ENCODE data around the gene FLG2. TPM values are rescaled to one million over a fixed set of nuclear protein-coding genes. Genes with fewer than 3 reads are reported as not detected.
A peak's percentile ranks its signal among the peaks of the same experiment; 100 is the strongest.

Gene FLG2
- total RNA-seq (not detected), polyA plus RNA-seq (not detected)

DNA sequence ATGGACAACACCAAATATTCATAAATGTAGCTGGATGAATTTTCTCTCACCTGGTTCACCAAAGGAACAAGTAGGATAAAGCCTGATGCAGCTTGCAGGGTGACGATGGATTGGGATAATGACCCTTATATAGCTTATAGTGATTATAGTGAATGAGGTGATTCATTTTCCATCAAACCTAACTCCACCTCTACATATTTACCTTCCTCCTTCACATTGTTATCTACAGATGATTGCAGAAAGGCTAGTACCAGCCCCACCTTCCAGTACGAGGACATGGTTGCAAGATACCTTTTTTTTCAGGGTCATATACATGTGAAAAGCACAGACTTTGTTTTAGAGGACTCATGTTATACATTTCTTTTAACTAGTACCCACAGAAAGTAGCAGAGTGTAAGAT, at the start of gene FLG2:
TSS of gene FLG2 (minus strand) at position 101 of the 400 bp plus-strand sequence. CDS start 1,122 bp downstream, outside the sequence.
- Mint-ChIP-seq H3K9me3 (peaks cover 0 to 1% (median 0%) of the 10 kb centered on the region in 5 donors), H3K36me3 (peaks cover 0 to 12% (median 2%) of the 10 kb centered on the region in 3 donors), H3K27ac (no peak within 1 kb of the TSS), H3K4me3 (no peak within 1 kb of the TSS), H3K4me1 (no peaks in the 10 kb centered on the region), H3K27me3 (peaks cover 10 to 11% of the 10 kb centered on the region in 2 donors)
- no peak for DNase-seq
- Histone ChIP-seq H3K4me1 (ENCODE audit: insufficient read depth, low read length) (no peaks in the 10 kb centered on the region), H3K9me3 (ENCODE audit: low read length) (no peaks in the 10 kb centered on the region), H3K27me3 (ENCODE audit: insufficient read depth, low read length, poor library complexity, severe bottlenecking) (peaks cover 4% of the 10 kb centered on the region), H3K4me3 (ENCODE audit: low read length) (no peak within 1 kb of the TSS), H3K36me3 (ENCODE audit: insufficient read depth, low read length) (no peaks in the 10 kb centered on the region), H3K27ac (ENCODE audit: low read depth, low read length) (no peak within 1 kb of the TSS)
- CTCF ChIA-PET = interaction anchor here (1.0 kb wide), 1 partner anchor 12 kb away, joined by 3 read pairs; no protein-coding TSS in a partner anchor
- POLR2A ChIA-PET = no interaction called here

- H3K27me3 ChIP-seq (ENCODE audit: insufficient read depth, low read length, poor library complexity, severe bottlenecking) = no peaks in the 10 kb centered on the region
- H3K4me1 ChIP-seq (ENCODE audit: insufficient read depth, low read length) = no peaks in the 10 kb centered on the region
- CTCF ChIA-PET = interaction anchor here (1.2 kb wide), 1 partner anchor 10 kb away, joined by 3 read pairs; no protein-coding TSS in a partner anchor
- H3K36me3 Mint-ChIP-seq = no peaks in the 10 kb centered on the region
- POLR2A ChIA-PET = no interaction called here
- no peak overlapping the region for H3K4me3 ChIP-seq (ENCODE audit: low read length)
- no peaks in the 10 kb centered on the region for H3K9me3 ChIP-seq (ENCODE audit: low read length)
- H3K9me3 Mint-ChIP-seq = no peaks in the 10 kb centered on the region
- H3K27ac Mint-ChIP-seq = no peak overlapping the region
- peaks cover 18 to 41% of the 10 kb centered on the region in 2 donors for H3K27me3 Mint-ChIP-seq
- no peak for DNase-seq
- H3K4me3 Mint-ChIP-seq = no peak overlapping the region
- no peaks in the 10 kb centered on the region for H3K4me1 Mint-ChIP-seq
- no peaks in the 10 kb centered on the region for H3K36me3 ChIP-seq (ENCODE audit: insufficient read depth, low read length)
- no peak overlapping the region for H3K27ac ChIP-seq (ENCODE audit: low read depth, low read length)
These were observed 48.9 kb upstream of the FLG2 start for GRCh38 chr1:152408664-152409063.

DNA sequence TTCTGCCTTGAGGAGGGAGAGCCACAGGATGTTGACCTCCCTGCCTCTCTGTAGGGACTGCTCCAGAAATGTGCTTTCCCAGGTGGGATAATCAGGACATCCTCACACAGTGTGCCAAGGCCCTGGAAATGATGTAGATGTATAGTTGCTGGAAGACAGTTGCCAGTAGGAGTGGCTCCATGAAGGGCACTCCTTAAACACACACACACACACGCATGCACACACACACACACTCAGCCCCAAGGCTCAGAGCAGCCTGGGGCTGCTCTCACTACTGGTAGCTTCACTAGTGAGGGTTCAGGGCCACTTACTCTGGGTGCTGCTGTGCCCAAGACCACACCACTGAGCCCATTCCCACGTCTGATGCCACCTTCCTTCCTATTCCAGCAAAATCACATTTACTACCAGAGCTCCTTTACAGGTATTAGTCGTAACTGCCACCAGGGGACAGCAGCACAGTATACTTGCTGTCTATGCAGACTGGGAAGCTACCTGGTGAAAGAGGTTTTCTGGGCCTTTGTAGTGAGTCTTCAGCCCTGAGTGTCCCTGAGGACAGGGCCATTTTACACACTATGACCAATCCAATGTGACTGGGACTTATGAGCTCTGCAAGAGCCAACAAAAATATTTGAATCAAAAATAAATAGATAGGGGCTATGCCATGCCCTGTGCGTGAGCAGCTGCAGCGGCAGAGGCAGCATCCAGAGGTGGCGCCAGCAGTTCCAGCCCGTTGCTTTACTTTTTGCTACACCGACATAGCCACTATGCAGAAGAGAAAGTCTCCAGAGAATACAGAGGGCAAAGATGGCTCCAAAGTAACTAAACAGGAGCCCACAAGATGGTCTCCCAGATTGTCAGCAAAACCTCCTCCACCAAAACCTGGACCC, 39.2 kb upstream of the FLG2 start:
- CTCF ChIA-PET = interaction anchor here (1.1 to 2.4 kb wide), 5 partner anchors 9 to 60 kb away, joined by 3 to 20 read pairs (median 4); no protein-coding TSS in a partner anchor
- no peak overlapping the region for H3K4me3 Mint-ChIP-seq
- Histone ChIP-seq H3K9me3 (ENCODE audit: low read length) (no peaks in the 10 kb centered on the region), H3K36me3 (ENCODE audit: insufficient read depth, low read length) (no peaks in the 10 kb centered on the region), H3K4me3 (ENCODE audit: low read length) (no peak overlapping the region), H3K27me3 (ENCODE audit: insufficient read depth, low read length, poor library complexity, severe bottlenecking) (no peaks in the 10 kb centered on the region), H3K4me1 (ENCODE audit: insufficient read depth, low read length) (no peaks in the 10 kb centered on the region), H3K27ac (ENCODE audit: low read depth, low read length) (no peak overlapping the region)
- POLR2A ChIA-PET = no interaction called here
- DNase-seq = no peak
- peak overlapping the region in 1 of 8 donors; percentile 78 for H3K27ac Mint-ChIP-seq
- peaks cover 10 to 23% (median 13%) of the 10 kb centered on the region in 3 donors for H3K4me1 Mint-ChIP-seq
- peaks cover 0 to 2% (median 0%) of the 10 kb centered on the region in 5 donors for H3K9me3 Mint-ChIP-seq
- H3K27me3 Mint-ChIP-seq = peaks cover 15 to 16% of the 10 kb centered on the region in 2 donors
- H3K36me3 Mint-ChIP-seq = no peaks in the 10 kb centered on the region

- peaks cover 23 to 38% (median 27%) of the 10 kb centered on the region in 3 donors for H3K4me1 Mint-ChIP-seq
- no peak overlapping the region for H3K27ac ChIP-seq (ENCODE audit: low read depth, low read length)
- H3K9me3 Mint-ChIP-seq = peaks cover 0 to 2% (median 0%) of the 10 kb centered on the region in 5 donors
- H3K27me3 ChIP-seq (ENCODE audit: insufficient read depth, low read length, poor library complexity, severe bottlenecking) = no peaks in the 10 kb centered on the region
- peaks cover 13 to 16% of the 10 kb centered on the region in 2 donors for H3K27me3 Mint-ChIP-seq
- peaks cover 4% of the 10 kb centered on the region for H3K4me1 ChIP-seq (ENCODE audit: insufficient read depth, low read length)
- H3K9me3 ChIP-seq (ENCODE audit: low read length) = no peaks in the 10 kb centered on the region
- no peaks in the 10 kb centered on the region for H3K36me3 Mint-ChIP-seq
- H3K4me3 Mint-ChIP-seq = no peak overlapping the region
- no peak for DNase-seq
- no peak overlapping the region for H3K27ac Mint-ChIP-seq
- POLR2A ChIA-PET = no interaction called here
- H3K4me3 ChIP-seq (ENCODE audit: low read length) = no peak overlapping the region
- no peaks in the 10 kb centered on the region for H3K36me3 ChIP-seq (ENCODE audit: insufficient read depth, low read length)
- CTCF ChIA-PET = interaction anchor here (1.1 to 6.3 kb wide), 2 partner anchors 43 to 61 kb away, joined by 4 to 36 read pairs; no protein-coding TSS in a partner anchor
These were observed 37.7 kb upstream of the FLG2 start for GRCh38 chr1:152397474-152397873.

DNA sequence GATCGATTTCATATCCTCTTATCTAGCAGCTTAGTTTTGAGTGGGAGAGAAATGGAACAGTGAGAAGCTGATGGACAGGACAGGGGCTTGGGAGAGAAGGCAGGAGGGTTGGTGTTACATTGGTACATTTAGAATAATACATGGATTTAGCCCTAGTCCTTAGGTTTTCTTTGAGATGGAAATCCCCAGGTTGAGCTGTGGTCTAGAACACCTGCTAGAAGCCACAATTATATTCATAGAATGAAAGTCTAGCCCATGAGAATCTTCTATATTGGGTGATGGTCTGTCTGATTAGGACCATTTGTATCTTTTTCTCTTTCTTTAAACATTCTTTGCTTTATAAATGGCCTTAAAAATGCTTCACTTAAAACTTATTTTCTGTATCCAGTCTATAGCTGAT, 34.3 kb upstream of the FLG2 start:
- Mint-ChIP-seq H3K27ac (peak overlapping the region in 2 of 8 donors; percentile 11 to 41), H3K27me3 (peaks cover 19 to 21% of the 10 kb centered on the region in 2 donors), H3K4me1 (peaks cover 30 to 41% (median 33%) of the 10 kb centered on the region in 3 donors), H3K9me3 (no peaks in the 10 kb centered on the region), H3K36me3 (no peaks in the 10 kb centered on the region), H3K4me3 (no peak overlapping the region)
- H3K27ac ChIP-seq (ENCODE audit: low read depth, low read length) = no peak overlapping the region
- no peaks in the 10 kb centered on the region for H3K9me3 ChIP-seq (ENCODE audit: low read length)
- no peak overlapping the region for H3K4me3 ChIP-seq (ENCODE audit: low read length)
- ChIA-PET POLR2A (no interaction called here), CTCF (interaction anchor here (1.1 to 6.3 kb wide), 2 partner anchors 47 to 65 kb away, joined by 5 to 36 read pairs; no protein-coding TSS in a partner anchor)
- H3K27me3 ChIP-seq (ENCODE audit: insufficient read depth, low read length, poor library complexity, severe bottlenecking) = peaks cover 6% of the 10 kb centered on the region
- H3K4me1 ChIP-seq (ENCODE audit: insufficient read depth, low read length) = peaks cover 4% of the 10 kb centered on the region
- no peaks in the 10 kb centered on the region for H3K36me3 ChIP-seq (ENCODE audit: insufficient read depth, low read length)
- DNase-seq = no peak

- no peaks in the 10 kb centered on the region for H3K36me3 Mint-ChIP-seq
- DNase-seq = peak in 2 of 5 donors; percentile 53 to 62
- Histone ChIP-seq H3K36me3 (ENCODE audit: insufficient read depth, low read length) (no peaks in the 10 kb centered on the region), H3K27me3 (ENCODE audit: insufficient read depth, low read length, poor library complexity, severe bottlenecking) (peaks cover 6% of the 10 kb centered on the region), H3K27ac (ENCODE audit: low read depth, low read length) (no peak overlapping the region), H3K4me3 (ENCODE audit: low read length) (no peak overlapping the region), H3K4me1 (ENCODE audit: insufficient read depth, low read length) (peaks cover 4% of the 10 kb centered on the region), H3K9me3 (ENCODE audit: low read length) (no peaks in the 10 kb centered on the region)
- peak overlapping the region in 5 of 7 donors; percentile 3 to 36 (median 30) for H3K4me3 Mint-ChIP-seq
- H3K9me3 Mint-ChIP-seq = no peaks in the 10 kb centered on the region
- ChIA-PET POLR2A (no interaction called here), CTCF (interaction anchor here (1.0 to 6.3 kb wide), 3 partner anchors 45 to 66 kb away, joined by 3 to 36 read pairs (median 5); no protein-coding TSS in a partner anchor)
- H3K27me3 Mint-ChIP-seq = peaks cover 20 to 33% of the 10 kb centered on the region in 2 donors
- peak overlapping the region in 4 of 8 donors; percentile 10 to 85 (median 50) for H3K27ac Mint-ChIP-seq
- H3K4me1 Mint-ChIP-seq = peaks cover 30 to 38% (median 33%) of the 10 kb centered on the region in 3 donors
These were observed 33.1 kb upstream of the FLG2 start for GRCh38 chr1:152392909-152393308.

- Histone ChIP-seq H3K9me3 (ENCODE audit: low read length) (no peaks in the 10 kb centered on the region), H3K27me3 (ENCODE audit: insufficient read depth, low read length, poor library complexity, severe bottlenecking) (peaks cover 6% of the 10 kb centered on the region), H3K36me3 (ENCODE audit: insufficient read depth, low read length) (no peaks in the 10 kb centered on the region), H3K4me1 (ENCODE audit: insufficient read depth, low read length) (peaks cover 4% of the 10 kb centered on the region), H3K27ac (ENCODE audit: low read depth, low read length) (no peak overlapping the region), H3K4me3 (ENCODE audit: low read length) (no peak overlapping the region)
- no peak for DNase-seq
- Mint-ChIP-seq H3K4me1 (peaks cover 18 to 22% (median 19%) of the 10 kb centered on the region in 3 donors), H3K36me3 (no peaks in the 10 kb centered on the region), H3K27me3 (peaks cover 18 to 43% of the 10 kb centered on the region in 2 donors), H3K4me3 (no peak overlapping the region), H3K27ac (no peak overlapping the region), H3K9me3 (peaks cover 0 to 2% (median 0%) of the 10 kb centered on the region in 5 donors)
- ChIA-PET CTCF (interaction anchor here (1.4 kb wide), 1 partner anchor 69 kb away, joined by 4 read pairs; no protein-coding TSS in a partner anchor), POLR2A (no interaction called here)
These were observed 29.1 kb upstream of the FLG2 start for GRCh38 chr1:152388889-152389288.

DNA sequence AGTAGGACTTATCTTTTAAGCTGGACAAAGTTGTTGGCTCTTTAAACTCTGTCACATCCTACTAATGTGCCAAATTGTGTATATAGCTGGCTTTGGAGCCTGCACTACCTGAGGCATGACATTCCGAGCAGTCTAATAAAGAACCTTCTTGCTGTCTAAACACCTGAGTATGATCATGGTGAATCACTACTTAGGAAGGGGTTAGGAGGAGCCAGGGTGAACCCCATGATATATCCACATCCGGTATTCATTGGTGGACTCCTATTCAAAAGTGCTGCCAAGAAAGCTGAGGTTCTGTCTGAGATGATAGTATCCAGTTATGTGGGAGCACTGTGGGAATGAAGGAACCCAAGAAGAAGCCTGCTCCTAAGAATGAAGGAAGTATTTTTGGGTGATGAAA, 27.1 kb upstream of the FLG2 start:
- no peak overlapping the region for H3K27ac Mint-ChIP-seq
- POLR2A ChIA-PET = no interaction called here
- H3K9me3 ChIP-seq (ENCODE audit: low read length) = no peaks in the 10 kb centered on the region
- peaks cover 0 to 2% (median 0%) of the 10 kb centered on the region in 5 donors for H3K9me3 Mint-ChIP-seq
- H3K27me3 Mint-ChIP-seq = peaks cover 14 to 45% of the 10 kb centered on the region in 2 donors
- H3K4me3 Mint-ChIP-seq = no peak overlapping the region
- H3K4me3 ChIP-seq (ENCODE audit: low read length) = no peak overlapping the region
- peaks cover under 1 to 3% (median 2%) of the 10 kb centered on the region in 3 donors for H3K4me1 Mint-ChIP-seq
- H3K27me3 ChIP-seq (ENCODE audit: insufficient read depth, low read length, poor library complexity, severe bottlenecking) = peaks cover 6% of the 10 kb centered on the region
- no peaks in the 10 kb centered on the region for H3K36me3 Mint-ChIP-seq
- no peaks in the 10 kb centered on the region for H3K36me3 ChIP-seq (ENCODE audit: insufficient read depth, low read length)
- DNase-seq = no peak
- no peaks in the 10 kb centered on the region for H3K4me1 ChIP-seq (ENCODE audit: insufficient read depth, low read length)
- CTCF ChIA-PET = interaction anchor here (1.4 kb wide), 1 partner anchor 40 kb away, joined by 3 read pairs; no protein-coding TSS in a partner anchor
- H3K27ac ChIP-seq (ENCODE audit: low read depth, low read length) = no peak overlapping the region

Measured in CD8-positive, alpha-beta memory T cell (primary cell).